ENCODE measurements around the gene CLTB. TPM values are rescaled to one million over a fixed set of nuclear protein-coding genes. Genes with fewer than 3 reads are reported as not detected.

CLTB gene
- total and polyA plus RNA-seq, 2 of the 13 experiments (the other 11 are each of a cell fraction or from before 2014, with no cell fraction given), result 23.3 to 33.8 TPM

DNA sequence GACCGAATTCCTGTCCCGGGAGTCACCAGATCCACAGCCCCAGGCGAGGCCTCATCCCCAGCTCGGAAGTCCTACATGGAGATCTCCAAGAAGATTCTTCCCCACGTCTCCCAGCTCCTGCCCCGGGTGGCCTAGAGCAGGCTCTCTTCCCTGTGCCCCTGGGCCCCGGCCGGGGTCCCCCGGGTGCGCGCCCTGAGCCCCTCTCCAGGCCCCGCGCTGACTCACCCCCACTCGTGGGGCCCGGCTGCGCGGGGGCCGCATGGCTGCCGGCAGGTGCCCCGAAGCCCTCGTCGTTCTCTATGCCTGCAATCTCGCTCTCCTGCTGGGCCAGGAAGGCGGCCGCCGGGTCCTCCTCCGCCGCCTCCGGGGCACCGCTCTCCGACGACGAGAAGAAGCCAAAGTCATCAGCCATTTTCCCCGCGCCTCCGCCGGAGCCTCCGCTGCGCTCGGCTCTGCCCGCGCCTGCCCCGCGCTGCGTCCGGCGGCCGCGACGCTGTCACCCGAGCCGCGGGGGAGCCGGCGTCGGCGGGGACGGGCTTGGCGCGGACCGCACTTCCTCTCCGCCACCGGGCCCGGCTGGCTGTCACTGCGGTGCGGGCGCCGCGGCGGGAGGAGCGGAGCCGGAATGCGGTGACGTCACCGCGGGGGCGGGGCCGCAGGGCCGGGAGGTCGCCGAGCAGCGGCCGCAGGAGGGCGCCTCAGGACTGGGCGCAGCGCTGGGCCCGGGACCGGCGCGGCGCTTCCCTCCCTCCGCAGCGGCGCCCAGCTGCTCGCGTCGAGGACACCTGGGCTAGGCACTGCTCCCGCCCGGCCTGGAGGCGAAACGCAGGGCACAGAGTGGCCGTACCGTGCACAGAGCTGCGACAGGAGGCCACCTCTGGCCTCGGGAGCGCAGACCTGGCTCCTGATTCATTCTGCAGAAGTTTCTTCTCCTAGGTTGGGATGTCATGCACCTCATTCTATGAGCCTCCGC is at the start of gene CLTB (continued):
- TF ChIP-seq ZNF782 (CRISPR knock-in tag; IDR thresholded peaks at IDR 0.05; ENCODE audit: borderline replicate concordance) (peak; percentile 82; the same call in 1 of the 2 replicates), SIX1 (CRISPR knock-in tag; IDR thresholded peaks at IDR 0.05; ENCODE audit: borderline replicate concordance) (no peak), ZNF749 (CRISPR knock-in tag; IDR thresholded peaks at IDR 0.05; ENCODE audit: borderline replicate concordance) (no peak), GPBP1L1 (CRISPR knock-in tag; IDR thresholded peaks at IDR 0.05) (no peak), REPIN1 (CRISPR knock-in tag; IDR thresholded peaks at IDR 0.05; ENCODE audit: borderline replicate concordance, low read depth) (peak; percentile 93), KDM5A (IDR thresholded peaks at IDR 0.05; ENCODE audit: borderline replicate concordance, low read length) (no peak), NCOA1 (CRISPR knock-in tag; IDR thresholded peaks at IDR 0.05) (no peak), ZBTB7A (CRISPR knock-in tag; IDR thresholded peaks at IDR 0.05) (peak; percentile 80; the same call in 1 of the 2 replicates), ZBTB44 (CRISPR knock-in tag; IDR thresholded peaks at IDR 0.05) (no peak), ESRRA (CRISPR knock-in tag; IDR thresholded peaks at IDR 0.05; ENCODE audit: low read depth) (peak; percentile 53; the same call in 1 of the 2 replicates), SSRP1 (CRISPR knock-in tag; IDR thresholded peaks at IDR 0.05) (no peak), ZNF75D (CRISPR knock-in tag; IDR thresholded peaks at IDR 0.05; ENCODE audit: borderline replicate concordance) (no peak), RNF2 (conservative IDR thresholded peaks at IDR 0.05; ENCODE audit: low read depth) (peak; percentile 66), HOXA3 (CRISPR knock-in tag; IDR thresholded peaks at IDR 0.05) (peak; percentile 94), ZNF615 (CRISPR knock-in tag; IDR thresholded peaks at IDR 0.05; ENCODE audit: borderline replicate concordance) (no peak), SRSF9 (IDR thresholded peaks at IDR 0.05; ENCODE audit: borderline replicate concordance, insufficient read depth, low read depth, low read length, poor library complexity, severe bottlenecking) (no peak), YY1 (IDR thresholded peaks at IDR 0.05; ENCODE audit: insufficient read depth, insufficient replicate concordance, low read depth, low read length) (peak; percentile 72), RBFOX2 (IDR thresholded peaks at IDR 0.05; ENCODE audit: low read depth, low read length) (peak; percentile 68), THRA (CRISPR knock-in tag; IDR thresholded peaks at IDR 0.05; ENCODE audit: borderline replicate concordance) (peak; percentile 58; the same call in 1 of the 2 replicates), HOXA5 (CRISPR knock-in tag; IDR thresholded peaks at IDR 0.05) (peak; percentile 67; the same call in 1 of the 2 replicates)
- TF ChIP-seq, protein P1, sequence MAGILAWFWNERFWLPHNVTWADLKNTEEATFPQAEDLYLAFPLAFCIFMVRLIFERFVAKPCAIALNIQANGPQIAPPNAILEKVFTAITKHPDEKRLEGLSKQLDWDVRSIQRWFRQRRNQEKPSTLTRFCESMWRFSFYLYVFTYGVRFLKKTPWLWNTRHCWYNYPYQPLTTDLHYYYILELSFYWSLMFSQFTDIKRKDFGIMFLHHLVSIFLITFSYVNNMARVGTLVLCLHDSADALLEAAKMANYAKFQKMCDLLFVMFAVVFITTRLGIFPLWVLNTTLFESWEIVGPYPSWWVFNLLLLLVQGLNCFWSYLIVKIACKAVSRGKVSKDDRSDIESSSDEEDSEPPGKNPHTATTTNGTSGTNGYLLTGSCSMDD (CRISPR knock-in tag; IDR thresholded peaks at IDR 0.05), result no peak
- TF ChIP-seq, protein P2, sequence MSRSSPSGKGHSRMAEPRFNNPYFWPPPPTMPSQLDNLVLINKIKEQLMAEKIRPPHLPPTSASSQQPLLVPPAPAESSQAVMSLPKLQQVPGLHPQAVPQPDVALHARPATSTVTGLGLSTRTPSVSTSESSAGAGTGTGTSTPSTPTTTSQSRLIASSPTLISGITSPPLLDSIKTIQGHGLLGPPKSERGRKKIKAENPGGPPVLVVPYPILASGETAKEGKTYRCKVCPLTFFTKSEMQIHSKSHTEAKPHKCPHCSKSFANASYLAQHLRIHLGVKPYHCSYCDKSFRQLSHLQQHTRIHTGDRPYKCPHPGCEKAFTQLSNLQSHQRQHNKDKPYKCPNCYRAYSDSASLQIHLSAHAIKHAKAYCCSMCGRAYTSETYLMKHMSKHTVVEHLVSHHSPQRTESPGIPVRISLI (CRISPR knock-in tag; IDR thresholded peaks at IDR 0.05; ENCODE audit: borderline replicate concordance), result peak; percentile 23; the same call in 1 of the 2 replicates

All from HepG2 (cell line).